Stomach smooth muscle (tissue), 2 donors: ENCODE data around the gene KCND3.
A peak's percentile ranks its signal among the peaks of the same experiment; 100 is the strongest.

Source experiments
- H3K27ac ChIP-seq: one replicate; pipeline ENCODE4 v1.7.0; 2013; ENCODE audit warnings: mild to moderate bottlenecking, low read length, inconsistent platforms
- H3K27me3 ChIP-seq, 2 donors: one replicate each; pipeline ENCODE4 v1.7.0; 2013; ENCODE audit warnings: low read length in 2 of 2; ENCODE audit not compliant: insufficient read depth in 2 of 2, control insufficient read depth in 1 of 2
- H3K36me3 ChIP-seq, 2 donors: one replicate each; pipeline ENCODE4 v1.7.0; 2013; ENCODE audit warnings: low read length in 2 of 2; ENCODE audit not compliant: control insufficient read depth in 2 of 2, insufficient read depth in 2 of 2
- H3K4me1 ChIP-seq: one replicate; pipeline ENCODE4 v1.7.0; 2013; ENCODE audit warnings: low read length; ENCODE audit not compliant: control insufficient read depth, insufficient read depth
- H3K4me3 ChIP-seq, 2 donors: one replicate each; pipeline ENCODE4 v1.7.0; 2013; ENCODE audit warnings: low read length in 2 of 2
- H3K9ac ChIP-seq, 2 donors: one replicate each; pipeline ENCODE4 v1.7.0; 2013; ENCODE audit warnings: low read length in 2 of 2, mild to moderate bottlenecking in 1 of 2
- H3K9me3 ChIP-seq, 2 donors: one replicate each; pipeline ENCODE4 v1.7.0; 2013; ENCODE audit warnings: low read length in 2 of 2; ENCODE audit not compliant: control insufficient read depth in 2 of 2
- donor health status: healthy.
- donor health status: Pancreatic carcinoma.

KCND3 gene

GRCh38 chr1:111920221-111921024 lies 69.0 kb downstream of the KCND3 start:
- Histone ChIP-seq H3K4me3 (peak overlapping the region in 1 of 2 donors; percentile 64), H3K27me3 (no peaks in the 10 kb centered on the region), H3K27ac (peak overlapping the region; percentile 70), H3K9me3 (no peaks in the 10 kb centered on the region), H3K9ac (peak overlapping the region in 1 of 2 donors; percentile 7), H3K36me3 (no peaks in the 10 kb centered on the region), H3K4me1 (peaks cover 42% of the 10 kb centered on the region)

GRCh38 chr1:111911776-111912515 lies 77.5 kb downstream of the KCND3 start:
- Histone ChIP-seq H3K9ac (no peak overlapping the region), H3K27ac (no peak overlapping the region), H3K36me3 (no peaks in the 10 kb centered on the region), H3K9me3 (no peaks in the 10 kb centered on the region), H3K27me3 (no peaks in the 10 kb centered on the region), H3K4me3 (no peak overlapping the region), H3K4me1 (peaks cover 6% of the 10 kb centered on the region)

GRCh38 chr1:111911061-111911460 lies 78.4 kb downstream of the KCND3 start:
- no peak overlapping the region for H3K9ac ChIP-seq
- no peak overlapping the region for H3K27ac ChIP-seq
- H3K36me3 ChIP-seq = no peaks in the 10 kb centered on the region
- H3K9me3 ChIP-seq = no peaks in the 10 kb centered on the region
- H3K27me3 ChIP-seq = no peaks in the 10 kb centered on the region
- no peak overlapping the region for H3K4me3 ChIP-seq
- H3K4me1 ChIP-seq = peaks cover 6% of the 10 kb centered on the region

- Histone ChIP-seq H3K4me3 (no peak overlapping the region), H3K36me3 (no peaks in the 10 kb centered on the region), H3K9ac (no peak overlapping the region), H3K4me1 (peaks cover 21% of the 10 kb centered on the region), H3K27me3 (no peaks in the 10 kb centered on the region), H3K27ac (no peak overlapping the region), H3K9me3 (no peaks in the 10 kb centered on the region)
Measured at GRCh38 chr1:111909030-111909429, 80.4 kb downstream of the KCND3 start.

- H3K4me3 ChIP-seq = no peak overlapping the region
- H3K9me3 ChIP-seq = no peaks in the 10 kb centered on the region
- H3K27ac ChIP-seq = no peak overlapping the region
- peaks cover 29% of the 10 kb centered on the region for H3K4me1 ChIP-seq
- H3K27me3 ChIP-seq = no peaks in the 10 kb centered on the region
- no peak overlapping the region for H3K9ac ChIP-seq
- H3K36me3 ChIP-seq = no peaks in the 10 kb centered on the region
Measured at GRCh38 chr1:111908011-111908621, 81.4 kb downstream of the KCND3 start.

- no peak overlapping the region for H3K27ac ChIP-seq
- H3K4me1 ChIP-seq = peaks cover 29% of the 10 kb centered on the region
- H3K9ac ChIP-seq = no peak overlapping the region
- no peak overlapping the region for H3K4me3 ChIP-seq
- no peaks in the 10 kb centered on the region for H3K9me3 ChIP-seq
- H3K27me3 ChIP-seq = no peaks in the 10 kb centered on the region
- no peaks in the 10 kb centered on the region for H3K36me3 ChIP-seq
Measured at GRCh38 chr1:111907321-111907720, 82.1 kb downstream of the KCND3 start.

- Histone ChIP-seq H3K27me3 (no peaks in the 10 kb centered on the region), H3K36me3 (no peaks in the 10 kb centered on the region)
Measured at GRCh38 chr1:111906816-111907215, 82.7 kb downstream of the KCND3 start.

GRCh38 chr1:111906111-111906510 lies 83.4 kb downstream of the KCND3 start:
- Histone ChIP-seq H3K36me3 (no peaks in the 10 kb centered on the region), H3K27ac (no peak overlapping the region), H3K4me3 (no peak overlapping the region), H3K9ac (no peak overlapping the region), H3K9me3 (no peaks in the 10 kb centered on the region), H3K4me1 (peaks cover 29% of the 10 kb centered on the region), H3K27me3 (no peaks in the 10 kb centered on the region)

More at GRCh38 chr1:111906816-111907215, 82.7 kb downstream of the KCND3 start:
- H3K9me3 ChIP-seq = no peaks in the 10 kb centered on the region
- H3K4me1 ChIP-seq = peaks cover 29% of the 10 kb centered on the region
- H3K27ac ChIP-seq = no peak overlapping the region
- no peak overlapping the region for H3K9ac ChIP-seq
- H3K4me3 ChIP-seq = no peak overlapping the region

GRCh38 chr1:111904478-111905218 lies 84.8 kb downstream of the KCND3 start:
- H3K9ac ChIP-seq = no peak overlapping the region
- peaks cover 29% of the 10 kb centered on the region for H3K4me1 ChIP-seq
- H3K27me3 ChIP-seq = no peaks in the 10 kb centered on the region
- H3K27ac ChIP-seq = peak overlapping the region; percentile 41
- no peaks in the 10 kb centered on the region for H3K36me3 ChIP-seq
- no peaks in the 10 kb centered on the region for H3K9me3 ChIP-seq
- H3K4me3 ChIP-seq = peak overlapping the region in 1 of 2 donors; percentile 60

- peaks cover 29% of the 10 kb centered on the region for H3K4me1 ChIP-seq
- H3K4me3 ChIP-seq = no peak overlapping the region
- no peak overlapping the region for H3K9ac ChIP-seq
- H3K36me3 ChIP-seq = peaks cover 0 to 2% of the 10 kb centered on the region in 2 donors
- H3K27ac ChIP-seq = peak overlapping the region; percentile 41
- H3K9me3 ChIP-seq = no peaks in the 10 kb centered on the region
- no peaks in the 10 kb centered on the region for H3K27me3 ChIP-seq
Measured at GRCh38 chr1:111903871-111904449, 85.5 kb downstream of the KCND3 start.
